ENCODE measurements around the gene ACSF3. TPM values are rescaled to one million over a fixed set of nuclear protein-coding genes. Genes with fewer than 3 reads are reported as not detected.

Gene ACSF3
- total RNA-seq, 4 donors from 2014 or later: 17.8 to 20.7 (median 19.4) TPM

DNA sequence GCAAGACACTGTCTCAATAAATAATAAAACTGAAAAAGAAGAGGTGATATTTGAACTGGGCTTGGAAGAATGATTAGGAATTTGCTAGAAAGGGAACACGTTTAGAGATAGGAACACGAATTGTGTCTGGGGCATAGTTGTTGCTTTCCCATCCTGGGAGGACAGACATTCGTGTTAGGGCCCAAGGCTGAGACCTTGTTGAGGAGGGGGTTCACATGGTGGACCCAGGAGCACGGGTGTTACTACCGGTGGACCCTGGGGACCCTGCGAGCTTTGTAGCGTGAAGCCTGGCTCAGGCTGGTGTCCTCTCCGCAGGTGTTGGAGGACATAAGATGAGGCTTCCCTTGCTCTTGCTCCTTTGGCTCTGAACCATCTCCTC lies 1.2 kb downstream of the ACSF3 start:
- ATAC-seq (no peak), DNase-seq (no peak)
- Histone ChIP-seq H3K36me3 (no peaks in the 10 kb centered on the region), H3K27ac (no peak overlapping the region), H3K9me3 (no peaks in the 10 kb centered on the region), H3K4me1 (peaks cover 11 to 21% of the 10 kb centered on the region in 2 donors), H3K4me3 (peak overlapping the region; percentile 71 to 94 (median 84)), H3K27me3 (peaks cover 0 to under 1% (median 0%) of the 10 kb centered on the region in 3 donors)
- intact Hi-C loops (cut with DNase I; ENCODE audit: low total_unique reads) (loop anchor here (10.0 kb wide), 1 partner anchor 280 kb away; the partner anchor contains the start of gene APRT), in situ Hi-C loops (cut with MboI; ENCODE audit: low sequenced_read_pairs in 4 of 4) (no loop called here)
- no peak for TF ChIP-seq POLR2A (IDR thresholded peaks at IDR 0.05)
- TF ChIP-seq, protein P1, sequence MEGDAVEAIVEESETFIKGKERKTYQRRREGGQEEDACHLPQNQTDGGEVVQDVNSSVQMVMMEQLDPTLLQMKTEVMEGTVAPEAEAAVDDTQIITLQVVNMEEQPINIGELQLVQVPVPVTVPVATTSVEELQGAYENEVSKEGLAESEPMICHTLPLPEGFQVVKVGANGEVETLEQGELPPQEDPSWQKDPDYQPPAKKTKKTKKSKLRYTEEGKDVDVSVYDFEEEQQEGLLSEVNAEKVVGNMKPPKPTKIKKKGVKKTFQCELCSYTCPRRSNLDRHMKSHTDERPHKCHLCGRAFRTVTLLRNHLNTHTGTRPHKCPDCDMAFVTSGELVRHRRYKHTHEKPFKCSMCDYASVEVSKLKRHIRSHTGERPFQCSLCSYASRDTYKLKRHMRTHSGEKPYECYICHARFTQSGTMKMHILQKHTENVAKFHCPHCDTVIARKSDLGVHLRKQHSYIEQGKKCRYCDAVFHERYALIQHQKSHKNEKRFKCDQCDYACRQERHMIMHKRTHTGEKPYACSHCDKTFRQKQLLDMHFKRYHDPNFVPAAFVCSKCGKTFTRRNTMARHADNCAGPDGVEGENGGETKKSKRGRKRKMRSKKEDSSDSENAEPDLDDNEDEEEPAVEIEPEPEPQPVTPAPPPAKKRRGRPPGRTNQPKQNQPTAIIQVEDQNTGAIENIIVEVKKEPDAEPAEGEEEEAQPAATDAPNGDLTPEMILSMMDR (IDR thresholded peaks at IDR 0.05 in 4 of 5, conservative IDR thresholded peaks at IDR 0.05 in 1 of 5): no peak

DNA sequence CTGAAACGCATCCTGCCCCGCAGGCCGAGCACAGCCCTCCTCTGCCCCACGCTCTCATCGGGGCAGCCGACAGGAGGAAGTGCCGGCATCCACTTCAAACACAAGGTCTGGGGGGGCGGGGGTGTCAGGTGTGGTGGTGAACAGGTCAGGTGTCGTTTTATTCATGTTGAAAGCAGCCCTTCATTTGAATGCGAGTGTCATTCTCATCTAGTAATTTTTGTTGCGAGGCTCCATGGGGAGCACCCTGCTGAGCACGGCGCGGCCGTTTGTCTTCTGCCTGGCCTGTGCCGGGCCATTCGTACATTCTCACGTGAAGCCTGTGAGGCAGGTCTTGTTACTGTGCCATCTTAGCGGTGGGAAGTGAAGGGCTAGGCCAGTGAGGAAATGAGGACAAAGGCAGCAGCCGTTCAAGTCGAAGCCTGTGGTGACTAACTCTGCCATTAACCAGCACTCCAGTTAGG lies 1.9 kb downstream of the ACSF3 start:
- Histone ChIP-seq H3K4me1 (peaks cover 11 to 19% of the 10 kb centered on the region in 2 donors), H3K27me3 (no peaks in the 10 kb centered on the region), H3K27ac (no peak overlapping the region), H3K4me3 (no peak overlapping the region), H3K36me3 (peaks cover 0 to 2% of the 10 kb centered on the region in 2 donors), H3K9me3 (no peaks in the 10 kb centered on the region)
- no peak for ATAC-seq
- TF ChIP-seq, protein P1 (IDR thresholded peaks at IDR 0.05 in 4 of 5, conservative IDR thresholded peaks at IDR 0.05 in 1 of 5): no peak
- no peak for TF ChIP-seq POLR2A (IDR thresholded peaks at IDR 0.05)
- intact Hi-C loops (cut with DNase I; ENCODE audit: low total_unique reads): loop anchor here (10.0 kb wide), 1 partner anchor 281 kb away; the partner anchor contains the start of gene APRT
- in situ Hi-C loops (cut with MboI; ENCODE audit: low sequenced_read_pairs in 4 of 4): no loop called here
- no peak for DNase-seq

DNA sequence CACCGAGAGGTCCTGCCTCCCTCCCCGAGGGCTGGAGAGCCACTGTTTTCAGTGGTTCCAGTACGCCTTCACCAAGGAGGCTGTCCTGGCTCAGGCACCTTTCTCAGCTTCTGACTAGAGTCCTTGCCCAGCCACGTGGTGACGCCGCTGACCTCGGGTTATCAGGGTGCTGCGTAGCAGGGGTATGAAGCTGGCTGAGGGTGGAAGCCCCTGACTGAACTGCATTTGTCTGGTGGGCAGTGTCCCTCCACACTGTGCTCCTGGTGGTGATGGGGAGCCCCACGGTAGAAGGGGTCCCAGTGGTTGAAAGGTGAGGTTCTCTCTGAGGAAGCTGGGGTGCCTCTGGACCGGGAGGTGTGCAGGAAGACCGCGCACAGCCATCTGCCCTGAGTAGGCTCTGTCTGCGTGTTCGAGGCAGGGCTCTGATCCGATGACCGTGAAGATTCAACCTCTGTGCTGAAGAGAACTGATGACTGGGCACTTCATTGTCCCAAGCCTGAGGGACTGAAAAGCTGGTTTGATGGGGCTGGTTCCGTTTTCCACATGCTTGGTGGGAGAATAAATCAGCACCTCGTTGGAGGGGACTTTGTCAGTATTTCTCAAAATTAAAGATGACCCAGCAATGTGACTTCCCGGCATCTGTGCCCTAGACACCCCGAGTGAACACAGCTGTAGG lies 2.5 kb downstream of the ACSF3 start:
- H3K4me3 ChIP-seq: no peak overlapping the region
- in situ Hi-C loops (cut with MboI; ENCODE audit: low sequenced_read_pairs in 4 of 4): no loop called here
- intact Hi-C loops (cut with DNase I; ENCODE audit: low total_unique reads): loop anchor here (10.0 kb wide), 1 partner anchor 281 kb away; the partner anchor contains the start of gene APRT
- no peak for TF ChIP-seq POLR2A (IDR thresholded peaks at IDR 0.05)
- TF ChIP-seq, protein P1 (IDR thresholded peaks at IDR 0.05 in 4 of 5, conservative IDR thresholded peaks at IDR 0.05 in 1 of 5): no peak
- peaks cover 11 to 19% of the 10 kb centered on the region in 2 donors for H3K4me1 ChIP-seq
- H3K36me3 ChIP-seq: peaks cover 0 to 7% of the 10 kb centered on the region in 2 donors
- no peaks in the 10 kb centered on the region for H3K9me3 ChIP-seq
- no peak for DNase-seq
- H3K27me3 ChIP-seq: no peaks in the 10 kb centered on the region
- ATAC-seq: no peak
- no peak overlapping the region for H3K27ac ChIP-seq

DNA sequence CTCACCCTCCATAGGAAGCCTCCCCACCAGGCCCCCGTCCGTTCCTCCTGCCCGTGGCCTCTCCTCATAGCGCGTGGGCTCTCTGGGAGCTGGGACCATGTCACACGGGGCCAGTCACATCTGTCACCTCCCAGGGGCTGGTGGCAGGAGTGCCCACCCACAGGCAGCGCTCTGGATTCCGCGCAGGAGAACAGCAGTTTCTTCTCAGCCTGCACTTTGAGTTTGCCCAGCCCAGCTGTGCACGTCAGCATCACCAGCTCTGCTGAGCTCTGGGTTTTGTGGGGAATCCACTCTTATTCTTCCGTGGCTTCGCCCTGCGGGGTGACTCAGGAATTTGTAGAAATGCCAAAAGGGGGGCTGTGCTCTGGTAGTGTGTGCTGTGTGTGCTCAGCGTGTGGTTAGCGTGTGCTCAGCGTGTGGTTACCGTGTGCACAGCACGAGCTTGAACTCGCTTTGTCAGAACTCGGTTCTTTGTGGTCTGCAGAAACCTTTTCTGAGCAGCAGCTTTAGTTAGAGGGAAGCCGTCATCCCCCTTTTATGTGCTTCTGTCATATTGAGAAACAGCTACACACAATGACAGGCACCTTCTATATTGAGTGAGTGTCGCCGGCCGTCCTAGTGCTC lies 3.2 kb downstream of the ACSF3 start:
- DNase-seq: no peak
- peaks cover 0 to 14% of the 10 kb centered on the region in 2 donors for H3K36me3 ChIP-seq
- in situ Hi-C loops (cut with MboI; ENCODE audit: low sequenced_read_pairs in 4 of 4) (no loop called here), intact Hi-C loops (cut with DNase I; ENCODE audit: low total_unique reads) (loop anchor here (10.0 kb wide), 1 partner anchor 282 kb away; the partner anchor contains the start of gene APRT)
- no peak overlapping the region for H3K4me3 ChIP-seq
- no peaks in the 10 kb centered on the region for H3K27me3 ChIP-seq
- ATAC-seq: no peak
- no peak overlapping the region for H3K27ac ChIP-seq
- H3K4me1 ChIP-seq: peaks cover 11 to 19% of the 10 kb centered on the region in 2 donors
- no peak for TF ChIP-seq POLR2A (IDR thresholded peaks at IDR 0.05)
- TF ChIP-seq, protein P1 (IDR thresholded peaks at IDR 0.05 in 4 of 5, conservative IDR thresholded peaks at IDR 0.05 in 1 of 5): no peak
- no peaks in the 10 kb centered on the region for H3K9me3 ChIP-seq

Data from gastrocnemius medialis (tissue), 4 donors.